Spinal cord (tissue), 10 donors: ENCODE results near the gene ANKS1B. TPM values are rescaled to one million over a fixed set of nuclear protein-coding genes. Genes with fewer than 3 reads are reported as not detected.

ENCODE experiments used
- DNase-seq, 6 donors: peaks; one replicate each; pipeline versions ENCODE4 v3.0.0 to v3.0.0-alpha.2; 2013 to 2015; ENCODE audit warnings: low spot score in 6 of 6, low read depth in 4 of 6
- H3K27ac ChIP-seq: one replicate; pipeline ENCODE4 v1.5.1; 2013; ENCODE audit warnings: low read depth, low read length, control low read depth
- H3K27me3 ChIP-seq: one replicate; pipeline ENCODE4 v1.6.1; 2013; ENCODE audit warnings: low read length; ENCODE audit not compliant: control insufficient read depth, insufficient read depth
- H3K36me3 ChIP-seq: one replicate; pipeline ENCODE4 v1.6.1; 2013; ENCODE audit warnings: low read length; ENCODE audit not compliant: control insufficient read depth, insufficient read depth
- H3K4me1 ChIP-seq: one replicate; pipeline ENCODE4 v1.6.1; 2013; ENCODE audit warnings: low read length; ENCODE audit not compliant: control insufficient read depth, insufficient read depth
- H3K4me3 ChIP-seq: one replicate; pipeline ENCODE4 v1.5.1; 2013; ENCODE audit warnings: low read depth, low read length, control low read depth
- H3K9me3 ChIP-seq: one replicate; pipeline ENCODE4 v1.6.1; 2013; ENCODE audit warnings: low read length; ENCODE audit not compliant: control insufficient read depth, insufficient read depth
- WGBS: methylation state at CpG from one replicate; pipeline ENCODE4 v1.1.5; 2013; ENCODE audit warnings: missing lambda C conversion rate; ENCODE audit not compliant: insufficient coverage; 5-methylcytosine and 5-hydroxymethylcytosine counted together
- polyA plus RNA-seq, 2 donors: library from polyadenylated mRNA; unstranded; fragments of 120-200 nt; gene quantifications; one replicate each; pipeline ENCODE4 v1.2.1, GENCODE V29; 2013; ENCODE audit not compliant: insufficient read length in 2 of 2
- total RNA-seq, 2 donors: library from RNA; depleted of rRNA in 1 of 2; stranded (reverse); fragments of 120-200 nt in 1 of 2; fragments of >200 nt in 1 of 2; gene quantifications; one replicate each; pipeline versions ENCODE4 v1.2.3 to v1.2.4, GENCODE V29; 2013 to 2014
- donor health status: healthy.

Gene ANKS1B
- total and polyA plus RNA-seq, 4 donors: 89.5 to 131 (median 108) TPM

DNA sequence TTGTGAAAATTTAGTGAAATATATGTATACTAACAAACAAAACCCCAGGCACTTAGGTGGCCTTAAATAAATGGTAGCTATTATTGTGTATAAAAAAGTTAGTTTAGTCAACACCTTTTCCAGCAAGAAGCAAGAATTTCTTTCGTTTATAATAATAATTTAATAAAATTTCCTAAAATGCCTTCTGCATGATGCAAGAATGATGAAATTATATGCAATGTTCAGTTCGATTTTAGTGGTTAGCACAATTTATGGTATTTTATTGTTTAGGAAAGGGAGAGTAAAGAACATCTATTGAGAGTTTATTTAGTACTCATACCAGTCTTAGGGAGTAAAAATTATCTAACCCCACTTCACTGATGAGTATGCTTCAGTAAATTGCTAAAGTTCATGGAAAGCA is 1048.9 kb downstream of the ANKS1B start:
- no peak for DNase-seq
- Histone ChIP-seq H3K27me3 (no peaks in the 10 kb centered on the region), H3K4me1 (no peaks in the 10 kb centered on the region), H3K4me3 (no peak overlapping the region), H3K36me3 (no peaks in the 10 kb centered on the region), H3K27ac (no peak overlapping the region), H3K9me3 (no peaks in the 10 kb centered on the region)
- WGBS: no CpG with 5 or more reads among the region's 2 CpGs

DNA sequence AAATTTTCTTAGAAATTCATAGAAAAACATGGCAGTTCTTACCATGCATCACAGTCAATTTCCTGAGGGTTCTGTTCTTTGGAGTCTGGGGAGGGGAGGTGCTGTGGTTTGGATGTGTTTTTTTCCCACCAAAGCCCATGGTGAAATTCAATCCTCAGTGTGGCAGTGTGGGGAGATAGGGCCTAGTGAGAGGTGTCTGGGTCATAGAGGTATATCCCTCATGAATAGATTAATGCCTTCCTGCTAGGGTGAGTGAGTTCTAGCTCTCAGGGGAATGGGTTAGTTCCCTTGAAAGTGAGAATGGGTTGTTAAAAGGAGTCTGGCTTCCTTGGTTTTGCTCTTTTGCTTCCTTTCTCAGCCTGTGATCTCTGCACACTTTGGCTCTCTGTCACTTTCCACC is 1061.9 kb downstream of the ANKS1B start:
- no peaks in the 10 kb centered on the region for H3K27me3 ChIP-seq
- peaks cover 2% of the 10 kb centered on the region for H3K9me3 ChIP-seq
- no peak overlapping the region for H3K27ac ChIP-seq
- no peaks in the 10 kb centered on the region for H3K36me3 ChIP-seq
- DNase-seq: no peak
- H3K4me1 ChIP-seq: no peaks in the 10 kb centered on the region
- H3K4me3 ChIP-seq: no peak overlapping the region

DNA sequence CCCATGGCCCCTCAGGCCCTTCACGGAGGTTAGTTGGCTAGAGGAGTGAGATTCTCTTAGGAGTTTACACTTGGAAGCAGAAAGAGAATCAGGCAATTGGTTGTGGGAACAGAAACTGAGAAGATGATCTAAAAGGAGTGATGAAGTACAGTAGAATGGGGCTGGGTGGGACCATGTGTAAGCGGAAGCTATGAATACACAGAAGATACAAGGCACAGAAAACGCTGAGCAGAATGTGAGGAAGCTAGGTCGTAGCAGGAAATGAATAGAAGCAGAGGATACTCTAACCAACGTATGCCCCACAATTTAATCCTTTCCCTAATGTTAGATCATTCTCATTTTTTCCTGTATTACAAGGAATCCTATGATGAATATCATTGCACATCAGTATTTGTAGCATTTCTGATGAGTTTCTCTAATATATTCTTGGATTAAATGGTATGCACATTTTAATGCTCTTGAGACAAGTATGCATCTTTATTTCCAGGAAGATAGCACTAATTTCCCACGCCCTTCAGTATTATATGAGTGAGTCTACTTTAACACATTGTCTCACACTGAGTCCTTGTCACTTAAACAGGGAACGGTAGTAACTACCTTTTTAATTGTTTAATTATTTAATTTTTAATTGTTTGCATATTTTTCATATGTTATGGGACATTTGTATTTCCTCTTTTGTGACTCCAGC is 1066.4 kb downstream of the ANKS1B start:
- Histone ChIP-seq H3K27me3 (no peaks in the 10 kb centered on the region), H3K36me3 (no peaks in the 10 kb centered on the region), H3K4me1 (no peaks in the 10 kb centered on the region), H3K4me3 (no peak overlapping the region), H3K27ac (no peak overlapping the region), H3K9me3 (no peaks in the 10 kb centered on the region)
- 100% methylated on average over 2 of the region's 7 CpGs for WGBS
- no peak for DNase-seq

- Histone ChIP-seq H3K9me3 (no peaks in the 10 kb centered on the region), H3K36me3 (no peaks in the 10 kb centered on the region), H3K27me3 (no peaks in the 10 kb centered on the region), H3K27ac (no peak overlapping the region), H3K4me1 (no peaks in the 10 kb centered on the region), H3K4me3 (no peak overlapping the region)
- WGBS: 82% methylated on average over 3 of the region's 5 CpGs
- no peak for DNase-seq
Observed at GRCh38 chr12:98916106-98916505, 1068.6 kb downstream of the ANKS1B start.

GRCh38 chr12:98912401-98912974 is 1072.2 kb downstream of the ANKS1B start:
- no peak for DNase-seq
- H3K36me3 ChIP-seq: no peaks in the 10 kb centered on the region
- WGBS: 33% methylated on average over 1 of the region's 4 CpGs
- no peaks in the 10 kb centered on the region for H3K4me1 ChIP-seq
- H3K27me3 ChIP-seq: no peaks in the 10 kb centered on the region
- H3K4me3 ChIP-seq: no peak overlapping the region
- H3K9me3 ChIP-seq: no peaks in the 10 kb centered on the region
- no peak overlapping the region for H3K27ac ChIP-seq

GRCh38 chr12:98911396-98911795 is 1073.3 kb downstream of the ANKS1B start:
- DNase-seq: peak in 1 of 6 donors; percentile 50
- Histone ChIP-seq H3K9me3 (no peaks in the 10 kb centered on the region), H3K4me3 (no peak overlapping the region), H3K27ac (no peak overlapping the region), H3K4me1 (no peaks in the 10 kb centered on the region), H3K36me3 (no peaks in the 10 kb centered on the region), H3K27me3 (no peaks in the 10 kb centered on the region)
- WGBS: 27% methylated on average over 2 of the region's 2 CpGs

DNA sequence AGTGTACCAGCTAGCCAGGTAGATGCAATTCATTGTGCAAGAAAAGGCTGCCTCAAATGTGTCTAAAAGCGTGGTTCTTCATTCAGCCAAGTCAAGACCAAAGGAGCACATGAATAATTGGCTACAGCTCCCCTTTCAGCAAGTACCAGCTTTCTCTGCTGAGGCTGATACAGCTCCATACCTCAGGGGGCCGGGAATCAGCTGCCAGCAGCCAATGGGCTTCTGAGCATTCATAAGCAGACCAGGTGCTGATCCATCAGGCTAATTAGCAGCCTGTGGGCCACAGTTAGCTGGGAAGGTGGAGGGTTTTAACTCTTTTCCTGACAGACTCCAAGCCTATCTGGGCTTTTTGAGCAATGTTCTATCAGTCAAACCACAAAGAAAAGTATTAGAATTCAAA is 1075.0 kb downstream of the ANKS1B start:
- WGBS: 0% methylated on average over 1 of the region's 2 CpGs
- Histone ChIP-seq H3K9me3 (no peaks in the 10 kb centered on the region), H3K27me3 (no peaks in the 10 kb centered on the region), H3K4me3 (no peak overlapping the region), H3K4me1 (no peaks in the 10 kb centered on the region), H3K27ac (no peak overlapping the region), H3K36me3 (no peaks in the 10 kb centered on the region)
- DNase-seq: peak in 3 of 6 donors; percentile 29 to 85 (median 53)

DNA sequence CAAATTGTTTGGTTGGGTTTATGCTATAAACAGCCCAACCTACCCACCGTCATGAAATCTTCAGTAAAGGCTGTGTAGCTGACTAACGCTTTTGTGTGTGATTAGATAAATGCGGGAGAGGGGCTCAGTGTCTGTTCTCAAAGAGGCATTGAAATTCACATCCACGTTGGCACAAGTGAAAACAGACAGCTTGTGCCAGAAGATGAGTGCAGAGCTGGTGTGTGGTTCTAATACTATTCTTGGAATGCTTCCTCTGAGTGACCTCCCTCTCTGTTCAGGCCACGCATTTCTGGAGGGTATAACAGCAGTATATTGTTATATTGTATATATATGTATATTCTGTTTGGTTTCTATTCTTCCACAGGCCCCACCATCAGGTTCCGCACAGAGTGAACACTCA is 1075.9 kb downstream of the ANKS1B start:
- H3K9me3 ChIP-seq: no peaks in the 10 kb centered on the region
- H3K27me3 ChIP-seq: no peaks in the 10 kb centered on the region
- no peaks in the 10 kb centered on the region for H3K4me1 ChIP-seq
- H3K4me3 ChIP-seq: no peak overlapping the region
- H3K36me3 ChIP-seq: no peaks in the 10 kb centered on the region
- no peak overlapping the region for H3K27ac ChIP-seq
- peak in 1 of 6 donors; percentile 42 for DNase-seq
- WGBS: 100% methylated on average over 1 of the region's 6 CpGs

- no peaks in the 10 kb centered on the region for H3K27me3 ChIP-seq
- no peaks in the 10 kb centered on the region for H3K9me3 ChIP-seq
- H3K4me1 ChIP-seq: no peaks in the 10 kb centered on the region
- H3K4me3 ChIP-seq: no peak overlapping the region
- H3K27ac ChIP-seq: no peak overlapping the region
- no peak for DNase-seq
- no peaks in the 10 kb centered on the region for H3K36me3 ChIP-seq
Observed at GRCh38 chr12:98903875-98904274, 1080.9 kb downstream of the ANKS1B start.

DNA sequence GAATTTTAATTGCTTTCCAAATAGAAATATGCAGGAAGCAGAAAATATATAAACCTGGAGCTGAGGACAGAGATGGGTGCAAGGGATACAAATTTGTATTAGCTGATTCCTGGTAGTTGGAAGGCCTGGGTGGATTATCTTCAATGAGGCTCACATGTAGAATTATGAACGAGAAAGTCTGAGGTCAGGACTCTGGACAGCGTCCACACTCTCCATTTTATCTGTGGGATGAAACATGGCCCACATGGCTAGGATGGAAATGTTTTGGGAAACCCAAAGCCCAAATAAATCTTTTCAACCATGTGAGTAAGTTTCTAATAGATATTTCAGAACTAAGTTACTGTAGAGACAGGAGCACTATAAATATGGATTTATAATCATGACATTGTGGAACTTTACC is 1083.5 kb downstream of the ANKS1B start:
- Histone ChIP-seq H3K9me3 (no peaks in the 10 kb centered on the region), H3K4me1 (no peaks in the 10 kb centered on the region), H3K27me3 (no peaks in the 10 kb centered on the region), H3K36me3 (no peaks in the 10 kb centered on the region), H3K27ac (no peak overlapping the region), H3K4me3 (no peak overlapping the region)
- no CpG with 5 or more reads among the region's 2 CpGs for WGBS
- DNase-seq: no peak
